HK-2 (cell line): ENCODE data around the gene DCC.
"Not testable (repeated sequence)": the region's sequence is repeated elsewhere in the genome, so short reads cannot be mapped to it uniquely, and the experiment has no call there.

Experiments used
- DNase-seq: peaks from one replicate; pipeline ENCODE4 v3.0.0-alpha.2; 2018; ENCODE audit not compliant: unreplicated experiment

Gene DCC

GRCh38 chr18:52345428-52345827 is 5.4 kb downstream of the DCC start:
- no peak for DNase-seq

- no peak for DNase-seq
Measured at GRCh38 chr18:52348209-52348608, 8.2 kb downstream of the DCC start.

GRCh38 chr18:52349498-52349897 is 9.5 kb downstream of the DCC start:
- no peak for DNase-seq

GRCh38 chr18:52352920-52353319 is 12.9 kb downstream of the DCC start:
- DNase-seq = no peak

- DNase-seq = no peak
Measured at GRCh38 chr18:52353589-52353988, 13.6 kb downstream of the DCC start.

GRCh38 chr18:52363861-52364260 is 23.9 kb downstream of the DCC start:
- DNase-seq = no peak

- DNase-seq = not testable (repeated sequence)
Measured at GRCh38 chr18:52366851-52367250, 26.9 kb downstream of the DCC start.

GRCh38 chr18:52367953-52368742 is 28.2 kb downstream of the DCC start:
- no peak for DNase-seq

- no peak for DNase-seq
Measured at GRCh38 chr18:52370841-52371240, 30.8 kb downstream of the DCC start.

- no peak for DNase-seq
Measured at GRCh38 chr18:52376104-52376503, 36.1 kb downstream of the DCC start.

- DNase-seq = no peak
Measured at GRCh38 chr18:52377094-52377493, 37.1 kb downstream of the DCC start.

GRCh38 chr18:52386306-52386705 is 46.3 kb downstream of the DCC start:
- no peak for DNase-seq

GRCh38 chr18:52387175-52387574 is 47.2 kb downstream of the DCC start:
- no peak for DNase-seq

- DNase-seq = no peak
Measured at GRCh38 chr18:52391810-52392559, 52.0 kb downstream of the DCC start.

GRCh38 chr18:52394602-52395001 is 54.6 kb downstream of the DCC start:
- no peak for DNase-seq

GRCh38 chr18:52395146-52395852 is 55.3 kb downstream of the DCC start:
- DNase-seq = no peak

GRCh38 chr18:52401236-52401635 is 61.2 kb downstream of the DCC start:
- no peak for DNase-seq

GRCh38 chr18:52402814-52403213 is 62.8 kb downstream of the DCC start:
- DNase-seq = no peak

- DNase-seq = no peak
Measured at GRCh38 chr18:52403291-52404021, 63.5 kb downstream of the DCC start.

- DNase-seq = no peak
Measured at GRCh38 chr18:52408800-52409302, 68.9 kb downstream of the DCC start.

- no peak for DNase-seq
Measured at GRCh38 chr18:52409727-52410126, 69.7 kb downstream of the DCC start.

- no peak for DNase-seq
Measured at GRCh38 chr18:52415131-52415530, 75.1 kb downstream of the DCC start.
